ENCODE results near the gene ZDHHC17. TPM values are rescaled to one million over a fixed set of nuclear protein-coding genes. Genes with fewer than 3 reads are reported as not detected.

The ZDHHC17 gene, protein sequence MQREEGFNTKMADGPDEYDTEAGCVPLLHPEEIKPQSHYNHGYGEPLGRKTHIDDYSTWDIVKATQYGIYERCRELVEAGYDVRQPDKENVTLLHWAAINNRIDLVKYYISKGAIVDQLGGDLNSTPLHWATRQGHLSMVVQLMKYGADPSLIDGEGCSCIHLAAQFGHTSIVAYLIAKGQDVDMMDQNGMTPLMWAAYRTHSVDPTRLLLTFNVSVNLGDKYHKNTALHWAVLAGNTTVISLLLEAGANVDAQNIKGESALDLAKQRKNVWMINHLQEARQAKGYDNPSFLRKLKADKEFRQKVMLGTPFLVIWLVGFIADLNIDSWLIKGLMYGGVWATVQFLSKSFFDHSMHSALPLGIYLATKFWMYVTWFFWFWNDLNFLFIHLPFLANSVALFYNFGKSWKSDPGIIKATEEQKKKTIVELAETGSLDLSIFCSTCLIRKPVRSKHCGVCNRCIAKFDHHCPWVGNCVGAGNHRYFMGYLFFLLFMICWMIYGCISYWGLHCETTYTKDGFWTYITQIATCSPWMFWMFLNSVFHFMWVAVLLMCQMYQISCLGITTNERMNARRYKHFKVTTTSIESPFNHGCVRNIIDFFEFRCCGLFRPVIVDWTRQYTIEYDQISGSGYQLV
- total RNA-seq, result 8.1 and 8.7 TPM in 2 replicates

GRCh38 chr12:76763746-76764675, at the start of gene ZDHHC17:
Gene ZDHHC17, plus strand, starts transcription at chr12:76764115. Its CDS starts 122 bp downstream, at chr12:76764237.

DNA sequence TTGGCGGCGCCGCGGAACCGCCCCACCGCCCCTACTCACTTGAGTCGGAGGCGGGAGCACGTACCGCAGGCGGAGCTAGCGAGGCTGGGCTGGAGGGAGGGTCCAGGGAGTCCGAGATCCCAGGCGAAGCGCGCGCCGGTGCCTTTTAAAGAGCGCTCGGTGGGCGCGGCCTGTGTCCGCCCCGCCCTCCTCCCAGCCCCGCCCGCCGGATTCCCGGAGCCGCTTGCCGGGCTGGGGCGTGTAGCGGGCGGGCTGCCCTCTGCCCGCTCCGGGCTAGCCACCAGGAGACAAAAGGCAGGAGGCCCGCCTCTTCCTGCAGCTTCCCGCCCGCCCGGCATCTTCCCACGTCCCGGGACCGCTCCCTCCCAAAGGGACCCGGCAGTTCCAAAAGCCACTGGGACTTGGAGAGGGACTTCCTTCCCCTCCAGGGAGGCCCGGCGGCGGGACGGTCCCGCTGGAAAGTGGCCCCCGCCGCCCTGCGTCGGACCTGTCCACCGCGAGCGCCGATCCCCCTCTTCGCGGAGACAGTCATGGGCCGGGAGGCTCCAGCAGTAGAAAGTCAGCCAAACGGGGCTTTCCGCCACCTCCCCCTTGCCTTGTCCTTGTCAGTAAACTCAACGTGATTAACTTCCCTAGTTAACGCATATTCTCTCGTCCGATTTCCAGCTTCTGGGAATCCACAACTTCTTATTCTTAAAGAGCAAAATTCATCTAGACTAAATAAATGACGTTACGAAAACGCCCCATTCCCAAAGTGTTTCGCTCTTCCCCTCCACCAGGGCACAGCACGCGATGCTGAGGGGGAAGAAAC, 115.2 kb downstream of the ZDHHC17 start, which contains the start of gene CSRP2:
TSS of gene CSRP2 (minus strand) at position 121 of the 811 bp plus-strand sequence. CDS start 12,759 bp downstream, outside the sequence.

Other genes with a start within 250 kb of the ZDHHC17 start
- 35.4 and 42.3 TPM in 2 replicates for gene OSBPL8, start 204.3 kb upstream of the ZDHHC17 start, total RNA-seq
- gene CSRP2, start 114.9 kb downstream of the ZDHHC17 start, total RNA-seq, result 13.7 and 18.6 TPM in 2 replicates

Data from mammary microvascular endothelial cell (primary cell).